Upper lobe of left lung (tissue), 6 donors: Measurements from ENCODE around the gene APBB2. TPM values are rescaled to one million over a fixed set of nuclear protein-coding genes. Genes with fewer than 3 reads are reported as not detected.

ENCODE experiments used
- ATAC-seq, 2 donors: fragments of 200-7000 bp; cut with Tn5 transposase; one replicate each; pipeline ENCODE4 v1.9.1; 2022; ENCODE audit warnings: mild to moderate bottlenecking in 2 of 2, moderate library complexity in 2 of 2; ENCODE audit not compliant: low FRiP score in 2 of 2
- DNase-seq, 2 donors: peaks; one replicate each; pipeline ENCODE4 v3.0.0-alpha.2; 2019 to 2020
- H3K27ac ChIP-seq, 4 donors: fragments of 200-600 bp; sonication (generic); one replicate each; pipeline ENCODE4 v1.5.1; 2016 to 2019
- H3K27me3 ChIP-seq, 4 donors: fragments of 200-600 bp; sonication (generic); one replicate each; pipeline ENCODE4 v1.5.1; 2017 to 2019
- H3K36me3 ChIP-seq, 4 donors: fragments of 200-600 bp; sonication (generic); one replicate each; pipeline ENCODE4 v1.5.1; 2016 to 2019
- H3K4me1 ChIP-seq, 4 donors: fragments of 200-600 bp; sonication (generic); one replicate each; pipeline ENCODE4 v1.5.1; 2018 to 2019
- H3K4me3 ChIP-seq, 4 donors: fragments of 200-600 bp; sonication (generic); one replicate each; pipeline ENCODE4 v1.5.1; 2017 to 2019; ENCODE audit warnings: mild to moderate bottlenecking in 2 of 4, moderate library complexity in 1 of 4
- H3K9me3 ChIP-seq, 4 donors: fragments of 200-600 bp; sonication (generic); one replicate each; pipeline ENCODE4 v1.5.1; 2018 to 2019
- CTCF ChIP-seq, 6 experiments: fragments of 450-650 bp in 4 of 6; fragments of 200-600 bp in 2 of 6; sonication (generic) in 2 of 6; IDR thresholded peaks; one replicate each; pipeline ENCODE4 v1.5.1; 2016 to 2019; ENCODE audit warnings: antibody characterized with exemption in 6 of 6
- EP300 ChIP-seq, 4 donors: sonication (generic); formaldehyde crosslinking; IDR thresholded peaks; one replicate each; pipeline ENCODE4 v1.5.1; 2017; ENCODE audit warnings: antibody characterized with exemption in 4 of 4, control low read depth in 2 of 4
- POLR2A ChIP-seq, 4 donors: fragments of 450-650 bp; IDR thresholded peaks; one replicate each; pipeline ENCODE4 v1.5.1; 2016 to 2017; ENCODE audit warnings: antibody characterized with exemption in 4 of 4, mild to moderate bottlenecking in 2 of 4
- POLR2AphosphoS5 ChIP-seq, 2 donors: sonication (generic); formaldehyde crosslinking; IDR thresholded peaks; one replicate each; pipeline ENCODE4 v1.5.1; 2017; ENCODE audit warnings: antibody characterized with exemption in 2 of 2
- WGBS, 2 donors: methylation state at CpG; one replicate each; pipeline ENCODE4 v1.1.5; 2017 to 2018; 5-methylcytosine and 5-hydroxymethylcytosine counted together
- total RNA-seq, 6 donors: library from RNA; depleted of rRNA in 4 of 6; stranded (reverse); fragments of >200 nt in 4 of 6; gene quantifications; one replicate each; pipeline versions ENCODE4 v1.1.0 to v1.2.1, GENCODE V29; 2016 to 2021
- donor health status: DM: no; HTN: no; CAD: no; lungs with moderate emphysema.
- donor health status: DM: no; HTN: yes; CAD: no; lungs with severe emphysema.

The APBB2 gene
- total RNA-seq, 6 donors from 2014 or later: 69.5 to 168 (median 102) TPM

GRCh38 chr4:41257906-41258305, 43.6 kb upstream of the APBB2 start:
- Histone ChIP-seq H3K4me1 (peaks cover 16 to 19% (median 16%) of the 10 kb centered on the region in 4 donors), H3K9me3 (no peaks in the 10 kb centered on the region), H3K27me3 (peaks cover 6 to 15% (median 13%) of the 10 kb centered on the region in 4 donors), H3K4me3 (peak overlapping the region; percentile 18 to 53 (median 49)), H3K36me3 (no peaks in the 10 kb centered on the region), H3K27ac (no peak overlapping the region)
- 30 to 31% methylated on average over 11 of the region's 11 CpGs for WGBS, 2 donors
- TF ChIP-seq EP300 (IDR thresholded peaks at IDR 0.05) (no peak), POLR2A (IDR thresholded peaks at IDR 0.05) (no peak), CTCF (IDR thresholded peaks at IDR 0.05) (no peak), POLR2AphosphoS5 (IDR thresholded peaks at IDR 0.05) (no peak)
- ATAC-seq (no peak), DNase-seq (no peak)

- ATAC-seq (peak; percentile 72 to 92), DNase-seq (peak in 1 of 2 donors; percentile 92)
- H3K27ac ChIP-seq: no peak overlapping the region
- peaks cover 16 to 19% (median 16%) of the 10 kb centered on the region in 4 donors for H3K4me1 ChIP-seq
- H3K9me3 ChIP-seq: no peaks in the 10 kb centered on the region
- no peaks in the 10 kb centered on the region for H3K36me3 ChIP-seq
- H3K4me3 ChIP-seq: peak overlapping the region; percentile 30 to 53 (median 49)
- H3K27me3 ChIP-seq: peaks cover 6 to 15% (median 13%) of the 10 kb centered on the region in 4 donors
- TF ChIP-seq POLR2AphosphoS5 (IDR thresholded peaks at IDR 0.05) (no peak), CTCF (IDR thresholded peaks at IDR 0.05) (peak in 1 of 6 experiments; percentile 11)
- 0 to 5% methylated on average over 1 to 35 of the region's 69 CpGs for WGBS, 2 donors
Observed at GRCh38 chr4:41257257-41257901, 43.0 kb upstream of the APBB2 start.

GRCh38 chr4:41256740-41257256, 42.5 kb upstream of the APBB2 start, which contains the start of gene UCHL1:
Gene UCHL1, plus strand, starts transcription at chr4:41256928. Its CDS starts 49 bp downstream, at chr4:41256977.
- TF ChIP-seq CTCF (IDR thresholded peaks at IDR 0.05) (no peak), POLR2A (IDR thresholded peaks at IDR 0.05) (no peak), EP300 (IDR thresholded peaks at IDR 0.05) (no peak), POLR2AphosphoS5 (IDR thresholded peaks at IDR 0.05) (no peak)
- peak within 1 kb of the TSS; percentile 30 to 53 (median 49) for H3K4me3 ChIP-seq
- H3K27me3 ChIP-seq: peaks cover 6 to 15% (median 13%) of the 10 kb centered on the region in 4 donors
- no peak within 1 kb of the TSS for H3K27ac ChIP-seq
- 3 to 4% methylated on average over 26 to 36 of the region's 55 CpGs for WGBS, 2 donors
- ATAC-seq (peak in 1 of 2 donors; percentile 80), DNase-seq (peak in 1 of 2 donors; percentile 83)
- H3K9me3 ChIP-seq: no peaks in the 10 kb centered on the region
- H3K4me1 ChIP-seq: peaks cover 16 to 19% (median 16%) of the 10 kb centered on the region in 4 donors
- no peaks in the 10 kb centered on the region for H3K36me3 ChIP-seq

- Histone ChIP-seq H3K27ac (no peak overlapping the region), H3K4me3 (peak overlapping the region in 3 of 4 donors; percentile 45 to 53 (median 53)), H3K27me3 (peaks cover 6 to 15% (median 13%) of the 10 kb centered on the region in 4 donors), H3K36me3 (no peaks in the 10 kb centered on the region), H3K9me3 (no peaks in the 10 kb centered on the region), H3K4me1 (peaks cover 16 to 19% (median 16%) of the 10 kb centered on the region in 4 donors)
- no peak for DNase-seq
- no peak for TF ChIP-seq POLR2A (IDR thresholded peaks at IDR 0.05)
- TF ChIP-seq POLR2AphosphoS5 (IDR thresholded peaks at IDR 0.05): no peak
- TF ChIP-seq CTCF (IDR thresholded peaks at IDR 0.05): no peak
- no peak for TF ChIP-seq EP300 (IDR thresholded peaks at IDR 0.05)
- ATAC-seq: no peak
- WGBS, 2 donors: 30 to 38% methylated on average over 13 of the region's 13 CpGs
Observed at GRCh38 chr4:41256131-41256739, 41.9 kb upstream of the APBB2 start.
